K562 (cell line): ENCODE results near the gene SOAT2. TPM values are rescaled to one million over a fixed set of nuclear protein-coding genes. Genes with fewer than 3 reads are reported as not detected.
A peak's percentile ranks its signal among the peaks of the same experiment; 100 is the strongest.

Source experiments
- ATF1 ChIP-seq, 2 experiments: fragments of 450-650 bp in 1 of 2; IDR thresholded peaks; 2 replicates each; pipeline ENCODE4 v1.6.1; 2016; ENCODE audit warnings: missing compliant biosample characterization in 1 of 2, missing genetic modification characterization in 1 of 2
- BMI1 ChIP-seq: fragments of 150-350 bp; IDR thresholded peaks from 2 replicates; pipeline ENCODE4 v1.6.1; 2014; ENCODE audit warnings: low read length
- EP300 ChIP-seq: IDR thresholded peaks from 2 replicates; pipeline ENCODE4 v1.6.1; 2012; ENCODE audit warnings: low read length, improper control_type of control experiment
- GABPA ChIP-seq: fragments of 200-800 bp; sonication (Bioruptor generic); conservative IDR thresholded peaks from 2 replicates; pipeline ENCODE4 v1.6.1; 2016; ENCODE audit warnings: low read depth, missing genetic modification characterization, missing compliant biosample characterization
- MITF ChIP-seq: IDR thresholded peaks from 2 replicates; pipeline ENCODE4 v1.6.1; 2014; ENCODE audit warnings: antibody characterized with exemption
- NRF1 ChIP-seq, 2 experiments: fragments of 450-650 bp; IDR thresholded peaks in 1 of 2; conservative IDR thresholded peaks in 1 of 2; 2 replicates each; pipeline ENCODE4 v1.6.1; 2014; ENCODE audit warnings: mild to moderate bottlenecking in 2 of 2
- PPARD ChIP-seq: fragments of 250-450 bp; sonication (Bioruptor Pico); IDR thresholded peaks from 2 replicates; pipeline ENCODE4 v1.8.0; 2022; ENCODE audit warnings: inconsistent platforms, mild to moderate bottlenecking, moderate library complexity
- RAD21 ChIP-seq, 2 experiments: fragments of 250-450 bp in 1 of 2; fragments of 450-650 bp in 1 of 2; sonication (Bioruptor Pico) in 1 of 2; formaldehyde crosslinking in 1 of 2; IDR thresholded peaks in 1 of 2; conservative IDR thresholded peaks in 1 of 2; 2 replicates each; pipeline versions ENCODE4 v1.4.0 to v1.8.0; 2020 to 2022; ENCODE audit warnings: mild to moderate bottlenecking in 2 of 2, moderate library complexity in 1 of 2
- RBBP5 ChIP-seq: fragments of 200-600 bp; sonication (generic); IDR thresholded peaks from 2 replicates; pipeline ENCODE4 v1.6.1; 2012; ENCODE audit warnings: borderline replicate concordance, mild to moderate bottlenecking, low read length, control low read depth, inconsistent platforms; ENCODE audit not compliant: insufficient read depth, poor library complexity, severe bottlenecking
- RUNX1 ChIP-seq: sonication (generic); IDR thresholded peaks from 2 replicates; pipeline ENCODE4 v1.6.1; 2016; ENCODE audit warnings: antibody characterized with exemption, low read depth
- SMAD2 ChIP-seq: fragments of 150-350 bp; IDR thresholded peaks from 2 replicates; pipeline ENCODE4 v1.6.1; 2014; ENCODE audit warnings: low read depth, mild to moderate bottlenecking, low read length
- U2AF1 ChIP-seq: fragments of 200-400 bp; formaldehyde crosslinking; optimal IDR thresholded peaks from 2 replicates; pipeline ENCODE3; 2017; ENCODE audit warnings: mild to moderate bottlenecking, low read depth, low read length, moderate library complexity
- ZNF263 ChIP-seq: sonication (generic); formaldehyde crosslinking; IDR thresholded peaks from 2 replicates; pipeline ENCODE4 v1.8.0; 2022; ENCODE audit warnings: mild to moderate bottlenecking, missing genetic modification reagents, borderline replicate concordance
- polyA plus RNA-seq, 8 experiments: library from polyadenylated mRNA; depleted of rRNA in 4 of 8; stranded (reverse) in 5 of 8; unstranded in 3 of 8; fragments of >200 nt; fragmentation: Nextera tagmentation in 2 of 8; fragmentation: Illumina TruSeq in 1 of 8; extraction: Ambion mirVana in 2 of 8; extraction: Trizol in 1 of 8; gene quantifications; 2 replicates each; pipeline versions ENCODE4 v1.2.1 to v1.2.3, GENCODE V29; 2011 to 2014; ENCODE audit warnings: inconsistent platforms in 1 of 8, missing spikeins in 1 of 8
- total RNA-seq, 7 experiments: library from RNA; depleted of rRNA in 6 of 7; stranded (reverse); fragments of >200 nt in 6 of 7; fragmentation: Illumina TruSeq in 2 of 7; extraction: Trizol in 2 of 7; gene quantifications; 2 replicates each; pipeline versions ENCODE4 v1.2.1 to v1.2.3, GENCODE V29; 2011 to 2021; ENCODE audit warnings: low replicate concordance in 1 of 7
- TF ChIP-seq, protein P1 (sequence below), 2 experiments: IDR thresholded peaks in 1 of 2; conservative IDR thresholded peaks in 1 of 2; 2 replicates each; pipeline ENCODE4 v1.6.1; 2016; ENCODE audit warnings: low read depth in 2 of 2, mild to moderate bottlenecking in 1 of 2, missing compliant biosample characterization in 1 of 2, missing genetic modification characterization in 1 of 2, moderate library complexity in 1 of 2
- TF ChIP-seq, protein P2 (sequence below): fragments of 450-650 bp; IDR thresholded peaks from 2 replicates; pipeline ENCODE4 v1.6.1; 2016; ENCODE audit warnings: missing biosample characterization, missing genetic modification characterization
- TF ChIP-seq, protein P3 (sequence below): IDR thresholded peaks from 3 replicates; pipeline ENCODE4 v1.6.1; 2011; ENCODE audit warnings: borderline replicate concordance, mild to moderate bottlenecking; ENCODE audit not compliant: insufficient read length, insufficient read depth
- TF ChIP-seq, protein P4 (sequence below): fragments of 450-650 bp; IDR thresholded peaks from 2 replicates; pipeline ENCODE4 v1.6.1; 2016; ENCODE audit warnings: antibody characterized with exemption

SOAT2 gene
- total and polyA plus RNA-seq, 9 of the 15 experiments (the other 6 are each of a cell fraction or from before 2014, with no cell fraction given) = 0.04 TPM; not detected in 8

GRCh38 chr12:53099071-53099882 lies 4.0 kb upstream of the SOAT2 start (continued):
- TF ChIP-seq, protein P1, sequence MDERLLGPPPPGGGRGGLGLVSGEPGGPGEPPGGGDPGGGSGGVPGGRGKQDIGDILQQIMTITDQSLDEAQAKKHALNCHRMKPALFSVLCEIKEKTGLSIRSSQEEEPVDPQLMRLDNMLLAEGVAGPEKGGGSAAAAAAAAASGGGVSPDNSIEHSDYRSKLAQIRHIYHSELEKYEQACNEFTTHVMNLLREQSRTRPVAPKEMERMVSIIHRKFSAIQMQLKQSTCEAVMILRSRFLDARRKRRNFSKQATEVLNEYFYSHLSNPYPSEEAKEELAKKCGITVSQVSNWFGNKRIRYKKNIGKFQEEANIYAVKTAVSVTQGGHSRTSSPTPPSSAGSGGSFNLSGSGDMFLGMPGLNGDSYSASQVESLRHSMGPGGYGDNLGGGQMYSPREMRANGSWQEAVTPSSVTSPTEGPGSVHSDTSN (CRISPR knock-in tag; IDR thresholded peaks at IDR 0.05; ENCODE audit: low read depth) = no peak
- TF ChIP-seq, protein P1 (tag; conservative IDR thresholded peaks at IDR 0.05; ENCODE audit: low read depth) = no peak
- TF ChIP-seq PPARD (no peak), GABPA (tag) (no peak), ZNF263 (CRISPR knock-in tag) (no peak), U2AF1 (no peak), RAD21 (CRISPR knock-in tag; conservative IDR thresholded peaks at IDR 0.05 in 1 of 2, IDR thresholded peaks at IDR 0.05 in 1 of 2) (peak; percentile 90 to 94), EP300 (peak; percentile 49; the same call in 1 of the 2 replicates), SMAD2 (no peak), RBBP5 (no peak), ATF1 (CRISPR knock-in tag; IDR thresholded peaks at IDR 0.05) (no peak), ATF1 (tag; IDR thresholded peaks at IDR 0.05) (no peak), MITF (no peak), BMI1 (no peak), RUNX1 (no peak), NRF1 (conservative IDR thresholded peaks at IDR 0.05 in 1 of 2, IDR thresholded peaks at IDR 0.05 in 1 of 2) (no peak)
- TF ChIP-seq, protein P2, sequence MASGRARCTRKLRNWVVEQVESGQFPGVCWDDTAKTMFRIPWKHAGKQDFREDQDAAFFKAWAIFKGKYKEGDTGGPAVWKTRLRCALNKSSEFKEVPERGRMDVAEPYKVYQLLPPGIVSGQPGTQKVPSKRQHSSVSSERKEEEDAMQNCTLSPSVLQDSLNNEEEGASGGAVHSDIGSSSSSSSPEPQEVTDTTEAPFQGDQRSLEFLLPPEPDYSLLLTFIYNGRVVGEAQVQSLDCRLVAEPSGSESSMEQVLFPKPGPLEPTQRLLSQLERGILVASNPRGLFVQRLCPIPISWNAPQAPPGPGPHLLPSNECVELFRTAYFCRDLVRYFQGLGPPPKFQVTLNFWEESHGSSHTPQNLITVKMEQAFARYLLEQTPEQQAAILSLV = no peak
- TF ChIP-seq, protein P3, sequence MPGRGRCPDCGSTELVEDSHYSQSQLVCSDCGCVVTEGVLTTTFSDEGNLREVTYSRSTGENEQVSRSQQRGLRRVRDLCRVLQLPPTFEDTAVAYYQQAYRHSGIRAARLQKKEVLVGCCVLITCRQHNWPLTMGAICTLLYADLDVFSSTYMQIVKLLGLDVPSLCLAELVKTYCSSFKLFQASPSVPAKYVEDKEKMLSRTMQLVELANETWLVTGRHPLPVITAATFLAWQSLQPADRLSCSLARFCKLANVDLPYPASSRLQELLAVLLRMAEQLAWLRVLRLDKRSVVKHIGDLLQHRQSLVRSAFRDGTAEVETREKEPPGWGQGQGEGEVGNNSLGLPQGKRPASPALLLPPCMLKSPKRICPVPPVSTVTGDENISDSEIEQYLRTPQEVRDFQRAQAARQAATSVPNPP = no peak
- TF ChIP-seq, protein P4, sequence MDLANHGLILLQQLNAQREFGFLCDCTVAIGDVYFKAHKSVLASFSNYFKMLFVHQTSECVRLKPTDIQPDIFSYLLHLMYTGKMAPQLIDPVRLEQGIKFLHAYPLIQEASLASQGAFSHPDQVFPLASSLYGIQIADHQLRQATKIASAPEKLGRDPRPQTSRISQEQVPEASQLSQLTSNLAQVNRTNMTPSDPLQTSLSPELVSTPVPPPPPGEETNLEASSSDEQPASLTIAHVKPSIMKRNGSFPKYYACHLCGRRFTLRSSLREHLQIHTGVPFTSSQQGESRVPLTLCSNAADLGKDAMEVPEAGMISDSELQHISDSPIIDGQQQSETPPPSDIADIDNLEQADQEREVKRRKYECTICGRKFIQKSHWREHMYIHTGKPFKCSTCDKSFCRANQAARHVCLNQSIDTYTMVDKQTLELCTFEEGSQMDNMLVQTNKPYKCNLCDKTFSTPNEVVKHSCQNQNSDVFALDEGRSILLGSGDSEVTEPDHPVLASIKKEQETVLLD = no peak
